Measurements from ENCODE around the gene CCDC120. TPM values are rescaled to one million over a fixed set of nuclear protein-coding genes. Genes with fewer than 3 reads are reported as not detected.

The CCDC120 gene
- total and polyA plus RNA-seq, 9 donors: 0.98 to 6.0 (median 3.6) TPM

GRCh38 chrX:49116716-49117115, 57.9 kb downstream of the CCDC120 start:
- Histone ChIP-seq H3K4me1 (ENCODE audit: control insufficient read depth, insufficient read depth, low read length) (no peaks in the 10 kb centered on the region), H3K27me3 (ENCODE audit: control insufficient read depth, insufficient read depth, low read length) (no peaks in the 10 kb centered on the region), H3K4me3 (ENCODE audit: low read length) (no peak overlapping the region), H3K36me3 (ENCODE audit: control insufficient read depth, insufficient read depth, low read length) (peaks cover 56% of the 10 kb centered on the region), H3K9me3 (replicated peaks; ENCODE audit: control insufficient read depth, low read depth, low read length) (no peaks in the 10 kb centered on the region), H3K27ac (ENCODE audit: low read length) (no peak overlapping the region)
- WGBS (ENCODE audit: insufficient coverage): 65% methylated on average over 3 of the region's 5 CpGs
- DNase-seq: no peak

- WGBS (ENCODE audit: insufficient coverage): 91% methylated on average over 1 of the region's 6 CpGs
Observed at GRCh38 chrX:49117581-49117980, 58.8 kb downstream of the CCDC120 start.

More at GRCh38 chrX:49117581-49117980, 58.8 kb downstream of the CCDC120 start:
- peaks cover 2% of the 10 kb centered on the region for H3K4me1 ChIP-seq (ENCODE audit: control insufficient read depth, insufficient read depth, low read length)
- H3K4me3 ChIP-seq (ENCODE audit: low read length): no peak overlapping the region
- peaks cover 48% of the 10 kb centered on the region for H3K36me3 ChIP-seq (ENCODE audit: control insufficient read depth, insufficient read depth, low read length)
- H3K27me3 ChIP-seq (ENCODE audit: control insufficient read depth, insufficient read depth, low read length): no peaks in the 10 kb centered on the region
- H3K27ac ChIP-seq (ENCODE audit: low read length): no peak overlapping the region
- no peaks in the 10 kb centered on the region for H3K9me3 ChIP-seq (replicated peaks; ENCODE audit: control insufficient read depth, low read depth, low read length)
- DNase-seq: no peak

Other genes with a start within 250 kb of the CCDC120 start
- not detected for gene ERAS, start 232.5 kb upstream of the CCDC120 start, total RNA-seq
- under 1 TPM in 1 of 8 donors, not detected in 7; 0.10 TPM for gene ERAS, start 232.5 kb upstream of the CCDC120 start, polyA plus RNA-seq (ENCODE audit: insufficient read depth in 1 of 8, insufficient read length in 8 of 8, low replicate concordance in 1 of 8)
- gene PCSK1N, start 223.4 kb upstream of the CCDC120 start, total RNA-seq: not detected
- 1 to 10 TPM in 2 of 8 donors, under 1 TPM in 4, not detected in 2; 0.15 to 5.4 (median 0.26) TPM for gene PCSK1N, start 223.4 kb upstream of the CCDC120 start, polyA plus RNA-seq (ENCODE audit: insufficient read depth in 1 of 8, insufficient read length in 8 of 8, low replicate concordance in 1 of 8)
- 33.7 TPM for gene TIMM17B, start 161.2 kb upstream of the CCDC120 start, total RNA-seq
- 10 to 100 TPM; 29.0 to 44.4 (median 35.4) TPM for gene TIMM17B, start 161.2 kb upstream of the CCDC120 start, polyA plus RNA-seq (ENCODE audit: insufficient read depth in 1 of 8, insufficient read length in 8 of 8, low replicate concordance in 1 of 8)
- gene PQBP1, start 161.1 kb upstream of the CCDC120 start, total RNA-seq: 54.4 TPM
- gene PQBP1, start 161.1 kb upstream of the CCDC120 start, polyA plus RNA-seq (ENCODE audit: insufficient read depth in 1 of 8, insufficient read length in 8 of 8, low replicate concordance in 1 of 8): 10 to 100 TPM; 64.2 to 76.6 (median 70.3) TPM
- 7.7 TPM for gene SLC35A2, start 147.4 kb upstream of the CCDC120 start, total RNA-seq
- 10 to 100 TPM; 15.9 to 22.1 (median 17.0) TPM for gene SLC35A2, start 147.4 kb upstream of the CCDC120 start, polyA plus RNA-seq (ENCODE audit: insufficient read depth in 1 of 8, insufficient read length in 8 of 8, low replicate concordance in 1 of 8)
- 1.7 TPM for gene PIM2, start 140.0 kb upstream of the CCDC120 start, total RNA-seq
- gene PIM2, start 140.0 kb upstream of the CCDC120 start, polyA plus RNA-seq (ENCODE audit: insufficient read depth in 1 of 8, insufficient read length in 8 of 8, low replicate concordance in 1 of 8): 1 to 10 TPM in 7 of 8 donors, under 1 TPM in 1; 0.92 to 2.3 (median 1.7) TPM
- gene OTUD5, start 101.4 kb upstream of the CCDC120 start, total RNA-seq: 18.9 TPM
- gene OTUD5, start 101.4 kb upstream of the CCDC120 start, polyA plus RNA-seq (ENCODE audit: insufficient read depth in 1 of 8, insufficient read length in 8 of 8, low replicate concordance in 1 of 8): 10 to 100 TPM; 37.5 to 45.2 (median 38.4) TPM
- 0.66 TPM for gene KCND1, start 87.2 kb upstream of the CCDC120 start, total RNA-seq
- 1 to 10 TPM in 4 of 8 donors, under 1 TPM in 4; 0.72 to 1.7 (median 1.0) TPM for gene KCND1, start 87.2 kb upstream of the CCDC120 start, polyA plus RNA-seq (ENCODE audit: insufficient read depth in 1 of 8, insufficient read length in 8 of 8, low replicate concordance in 1 of 8)
- 9.9 TPM for gene GRIPAP1, start 56.7 kb upstream of the CCDC120 start, total RNA-seq
- gene GRIPAP1, start 56.7 kb upstream of the CCDC120 start, polyA plus RNA-seq (ENCODE audit: insufficient read depth in 1 of 8, insufficient read length in 8 of 8, low replicate concordance in 1 of 8): 10 to 100 TPM; 18.0 to 26.0 (median 22.3) TPM
- gene TFE3, start 15.6 kb upstream of the CCDC120 start, total RNA-seq: 10.8 TPM
- 10 to 100 TPM; 20.5 to 27.3 (median 21.4) TPM for gene TFE3, start 15.6 kb upstream of the CCDC120 start, polyA plus RNA-seq (ENCODE audit: insufficient read depth in 1 of 8, insufficient read length in 8 of 8, low replicate concordance in 1 of 8)
- 4.2 TPM for gene PRAF2, start 15.0 kb downstream of the CCDC120 start, total RNA-seq
- gene PRAF2, start 15.0 kb downstream of the CCDC120 start, polyA plus RNA-seq (ENCODE audit: insufficient read depth in 1 of 8, insufficient read length in 8 of 8, low replicate concordance in 1 of 8): 10 to 100 TPM; 19.3 to 29.8 (median 23.0) TPM
- gene WDR45, start 20.9 kb downstream of the CCDC120 start, total RNA-seq: 25.5 TPM
- gene WDR45, start 20.9 kb downstream of the CCDC120 start, polyA plus RNA-seq (ENCODE audit: insufficient read depth in 1 of 8, insufficient read length in 8 of 8, low replicate concordance in 1 of 8): 10 to 100 TPM; 34.1 to 39.1 (median 36.6) TPM
- gene GPKOW, start 64.7 kb downstream of the CCDC120 start, total RNA-seq: 20.7 TPM
- gene GPKOW, start 64.7 kb downstream of the CCDC120 start, polyA plus RNA-seq (ENCODE audit: insufficient read depth in 1 of 8, insufficient read length in 8 of 8, low replicate concordance in 1 of 8): 10 to 100 TPM; 18.3 to 19.6 (median 19.0) TPM
- gene MAGIX, start 103.8 kb downstream of the CCDC120 start, total RNA-seq: 2.6 TPM
- 1 to 10 TPM; 1.6 to 2.1 (median 1.7) TPM for gene MAGIX, start 103.8 kb downstream of the CCDC120 start, polyA plus RNA-seq (ENCODE audit: insufficient read depth in 1 of 8, insufficient read length in 8 of 8, low replicate concordance in 1 of 8)
- gene PLP2, start 112.9 kb downstream of the CCDC120 start, total RNA-seq: 59.0 TPM
- 100 to 1,000 TPM in 5 of 8 donors, 10 to 100 TPM in 3; 79.1 to 166 (median 119) TPM for gene PLP2, start 112.9 kb downstream of the CCDC120 start, polyA plus RNA-seq (ENCODE audit: insufficient read depth in 1 of 8, insufficient read length in 8 of 8, low replicate concordance in 1 of 8)
- gene PRICKLE3, start 127.4 kb downstream of the CCDC120 start, total RNA-seq: 1.9 TPM
- gene PRICKLE3, start 127.4 kb downstream of the CCDC120 start, polyA plus RNA-seq (ENCODE audit: insufficient read depth in 1 of 8, insufficient read length in 8 of 8, low replicate concordance in 1 of 8): 1 to 10 TPM; 2.7 to 5.3 (median 3.9) TPM
- gene SYP, start 141.2 kb downstream of the CCDC120 start, total RNA-seq: 1.2 TPM
- gene SYP, start 141.2 kb downstream of the CCDC120 start, polyA plus RNA-seq (ENCODE audit: insufficient read depth in 1 of 8, insufficient read length in 8 of 8, low replicate concordance in 1 of 8): 1 to 10 TPM; 1.1 to 2.0 (median 1.3) TPM
- gene CACNA1F, start 174.3 kb downstream of the CCDC120 start, total RNA-seq: 0.09 TPM
- under 1 TPM in 4 of 8 donors, not detected in 4; 0.01 to 0.05 (median 0.03) TPM for gene CACNA1F, start 174.3 kb downstream of the CCDC120 start, polyA plus RNA-seq (ENCODE audit: insufficient read depth in 1 of 8, insufficient read length in 8 of 8, low replicate concordance in 1 of 8)
- 5.3 TPM for gene CCDC22, start 176.5 kb downstream of the CCDC120 start, total RNA-seq
- 10 to 100 TPM; 10.8 to 15.8 (median 12.6) TPM for gene CCDC22, start 176.5 kb downstream of the CCDC120 start, polyA plus RNA-seq (ENCODE audit: insufficient read depth in 1 of 8, insufficient read length in 8 of 8, low replicate concordance in 1 of 8)
- 0.04 TPM for gene FOXP3, start 205.7 kb downstream of the CCDC120 start, total RNA-seq
- under 1 TPM; 0.24 to 0.68 (median 0.54) TPM for gene FOXP3, start 205.7 kb downstream of the CCDC120 start, polyA plus RNA-seq (ENCODE audit: insufficient read depth in 1 of 8, insufficient read length in 8 of 8, low replicate concordance in 1 of 8)
- gene PPP1R3F, start 210.8 kb downstream of the CCDC120 start, total RNA-seq: 5.5 TPM
- gene PPP1R3F, start 210.8 kb downstream of the CCDC120 start, polyA plus RNA-seq (ENCODE audit: insufficient read depth in 1 of 8, insufficient read length in 8 of 8, low replicate concordance in 1 of 8): 1 to 10 TPM; 6.1 to 9.0 (median 7.5) TPM
- gene GAGE10, start 244.6 kb downstream of the CCDC120 start, total RNA-seq: not detected
- gene GAGE10, start 244.6 kb downstream of the CCDC120 start, polyA plus RNA-seq (ENCODE audit: insufficient read depth in 1 of 8, insufficient read length in 8 of 8, low replicate concordance in 1 of 8): not detected